ENCODE data around the gene CYCS.
"Not testable (repeated sequence)": the region's sequence is repeated elsewhere in the genome, so short reads cannot be mapped to it uniquely, and the experiment has no call there.

The CYCS gene

GRCh38 chr7:25125137-25125946 lies at the start of gene CYCS:
Gene CYCS, minus strand, starts transcription at chr7:25125260. Its CDS starts 1,141 bp downstream, at chr7:25124119.
- peak; percentile 99 for DNase-seq

- DNase-seq = no peak
Measured at GRCh38 chr7:25173184-25173583, 48.1 kb upstream of the CYCS start.

- no peak for DNase-seq
Measured at GRCh38 chr7:25171516-25171915, 46.5 kb upstream of the CYCS start.

GRCh38 chr7:25171071-25171470 lies 46.0 kb upstream of the CYCS start:
- DNase-seq = no peak

- no peak for DNase-seq
Measured at GRCh38 chr7:25169683-25170082, 44.6 kb upstream of the CYCS start.

- no peak for DNase-seq
Measured at GRCh38 chr7:25168145-25168544, 43.1 kb upstream of the CYCS start.

GRCh38 chr7:25167262-25167843 lies 42.3 kb upstream of the CYCS start:
- DNase-seq = no peak

- DNase-seq = not testable (repeated sequence)
Measured at GRCh38 chr7:25159983-25160596, 35.0 kb upstream of the CYCS start.

GRCh38 chr7:25158966-25159365 lies 33.9 kb upstream of the CYCS start:
- DNase-seq = no peak

- no peak for DNase-seq
Measured at GRCh38 chr7:25151773-25152172, 26.7 kb upstream of the CYCS start.

GRCh38 chr7:25149836-25150235 lies 24.8 kb upstream of the CYCS start:
- DNase-seq = no peak

- DNase-seq = no peak
Measured at GRCh38 chr7:25148772-25149575, 23.9 kb upstream of the CYCS start.

GRCh38 chr7:25143763-25144162 lies 18.7 kb upstream of the CYCS start:
- no peak for DNase-seq

GRCh38 chr7:25139536-25139935 lies 14.5 kb upstream of the CYCS start:
- no peak for DNase-seq

- DNase-seq = no peak
Measured at GRCh38 chr7:25134358-25135010, 9.4 kb upstream of the CYCS start.

- no peak for DNase-seq
Measured at GRCh38 chr7:25132430-25132829, 7.4 kb upstream of the CYCS start.

- no peak for DNase-seq
Measured at GRCh38 chr7:25126751-25127150, 1.7 kb upstream of the CYCS start.

- DNase-seq = no peak
Measured at GRCh38 chr7:25124465-25125136, 459 bp downstream of the CYCS start.

- no peak for DNase-seq
Measured at GRCh38 chr7:25122373-25122772, 2.7 kb downstream of the CYCS start.

GRCh38 chr7:25121599-25121998 lies 3.5 kb downstream of the CYCS start:
- DNase-seq = no peak

GRCh38 chr7:25119102-25119501 lies 6.0 kb downstream of the CYCS start:
- DNase-seq = no peak
